ENCODE results near the gene TRIM43. TPM values are rescaled to one million over a fixed set of nuclear protein-coding genes. Genes with fewer than 3 reads are reported as not detected.
"Not testable (repeated sequence)": the region's sequence is repeated elsewhere in the genome, so short reads cannot be mapped to it uniquely, and the experiment has no call there.

TRIM43 gene
- total and polyA plus RNA-seq, 7 donors: not detected

DNA sequence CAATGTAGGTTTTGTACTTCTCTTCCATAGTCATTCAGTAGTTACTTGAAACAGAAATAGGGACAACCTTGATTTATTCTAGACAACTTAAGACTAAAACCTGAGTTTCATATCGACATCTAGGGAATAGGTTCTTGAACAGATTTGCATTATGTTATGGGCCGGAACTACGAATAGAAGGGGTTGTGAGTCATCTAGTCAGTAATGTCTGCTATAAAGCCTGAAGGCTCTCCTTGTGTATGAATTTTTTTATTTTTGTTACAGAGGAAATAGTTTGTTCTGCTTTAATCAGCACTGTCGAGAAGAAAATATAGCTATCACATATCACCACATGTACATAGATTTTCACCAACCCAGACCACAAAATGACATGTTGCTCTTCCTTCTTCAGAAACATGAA, 17.3 kb upstream of the TRIM43 start:
- 79 to 87% methylated on average over 4 of the region's 4 CpGs for WGBS, 2 donors
- no peaks in the 10 kb centered on the region for H3K9me3 ChIP-seq
- no peaks in the 10 kb centered on the region for H3K27me3 ChIP-seq
- intact Hi-C loops (cut with DNase I): no loop called here
- no peaks in the 10 kb centered on the region for H3K36me3 ChIP-seq
- no peak for DNase-seq
- no peak overlapping the region for H3K27ac ChIP-seq
- TF ChIP-seq POLR2A (IDR thresholded peaks at IDR 0.05) (no peak), POLR2AphosphoS5 (IDR thresholded peaks at IDR 0.05) (no peak), EP300 (IDR thresholded peaks at IDR 0.05) (no peak)
- TF ChIP-seq, protein P1, sequence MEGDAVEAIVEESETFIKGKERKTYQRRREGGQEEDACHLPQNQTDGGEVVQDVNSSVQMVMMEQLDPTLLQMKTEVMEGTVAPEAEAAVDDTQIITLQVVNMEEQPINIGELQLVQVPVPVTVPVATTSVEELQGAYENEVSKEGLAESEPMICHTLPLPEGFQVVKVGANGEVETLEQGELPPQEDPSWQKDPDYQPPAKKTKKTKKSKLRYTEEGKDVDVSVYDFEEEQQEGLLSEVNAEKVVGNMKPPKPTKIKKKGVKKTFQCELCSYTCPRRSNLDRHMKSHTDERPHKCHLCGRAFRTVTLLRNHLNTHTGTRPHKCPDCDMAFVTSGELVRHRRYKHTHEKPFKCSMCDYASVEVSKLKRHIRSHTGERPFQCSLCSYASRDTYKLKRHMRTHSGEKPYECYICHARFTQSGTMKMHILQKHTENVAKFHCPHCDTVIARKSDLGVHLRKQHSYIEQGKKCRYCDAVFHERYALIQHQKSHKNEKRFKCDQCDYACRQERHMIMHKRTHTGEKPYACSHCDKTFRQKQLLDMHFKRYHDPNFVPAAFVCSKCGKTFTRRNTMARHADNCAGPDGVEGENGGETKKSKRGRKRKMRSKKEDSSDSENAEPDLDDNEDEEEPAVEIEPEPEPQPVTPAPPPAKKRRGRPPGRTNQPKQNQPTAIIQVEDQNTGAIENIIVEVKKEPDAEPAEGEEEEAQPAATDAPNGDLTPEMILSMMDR (IDR thresholded peaks at IDR 0.05): no peak
- H3K4me3 ChIP-seq: no peak overlapping the region
- H3K4me1 ChIP-seq: no peaks in the 10 kb centered on the region

DNA sequence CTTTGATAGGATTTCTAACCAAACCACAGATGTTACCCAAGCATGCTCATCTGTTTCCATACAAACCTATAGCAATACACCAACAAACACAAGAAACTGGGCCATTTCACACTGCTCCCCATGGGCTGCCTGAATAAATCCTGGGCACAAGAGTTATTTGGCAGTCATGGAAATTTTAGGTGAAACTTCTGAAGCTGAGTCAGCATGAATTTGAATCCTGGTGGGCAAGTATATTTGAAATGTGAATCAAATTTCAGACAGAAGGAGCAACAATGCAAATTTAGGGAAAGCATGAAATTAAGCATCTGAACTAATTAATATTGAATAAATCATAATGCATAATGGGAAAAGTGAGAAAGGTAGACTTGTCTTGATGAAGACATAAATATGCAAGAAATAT, 15.9 kb upstream of the TRIM43 start:
- H3K4me3 ChIP-seq: no peak overlapping the region
- H3K9me3 ChIP-seq: no peaks in the 10 kb centered on the region
- intact Hi-C loops (cut with DNase I): no loop called here
- DNase-seq: no peak
- no peaks in the 10 kb centered on the region for H3K36me3 ChIP-seq
- H3K27me3 ChIP-seq: no peaks in the 10 kb centered on the region
- no peak for TF ChIP-seq POLR2A (IDR thresholded peaks at IDR 0.05)
- no peak for TF ChIP-seq POLR2AphosphoS5 (IDR thresholded peaks at IDR 0.05)
- no peak for TF ChIP-seq EP300 (IDR thresholded peaks at IDR 0.05)
- TF ChIP-seq, protein P1 (IDR thresholded peaks at IDR 0.05): no peak
- no peaks in the 10 kb centered on the region for H3K4me1 ChIP-seq
- H3K27ac ChIP-seq: no peak overlapping the region

DNA sequence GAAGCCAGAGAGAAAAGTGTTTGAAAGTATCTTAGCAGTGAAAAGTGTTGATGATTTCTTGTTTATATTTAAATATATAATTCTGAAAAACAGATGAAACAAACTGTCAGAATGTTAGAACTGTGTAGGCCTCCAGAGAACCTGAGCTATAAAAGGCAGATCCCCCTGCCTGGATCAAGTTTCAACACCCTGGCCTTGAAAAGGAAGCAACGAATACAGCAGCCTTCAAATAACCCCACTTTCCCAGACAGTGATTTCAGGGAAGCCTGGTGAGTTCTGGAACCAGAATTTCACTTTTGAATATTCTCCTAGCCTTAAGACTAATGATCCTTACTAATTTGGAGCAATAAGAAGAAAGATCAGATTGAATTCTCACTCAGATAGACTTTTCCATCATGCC, 13.3 kb upstream of the TRIM43 start:
- Histone ChIP-seq H3K4me3 (no peak overlapping the region), H3K9me3 (no peaks in the 10 kb centered on the region), H3K4me1 (no peaks in the 10 kb centered on the region), H3K27me3 (no peaks in the 10 kb centered on the region), H3K27ac (no peak overlapping the region), H3K36me3 (no peaks in the 10 kb centered on the region)
- WGBS, 2 donors: 62 to 68% methylated on average over 1 of the region's 1 CpG
- no peak for DNase-seq
- intact Hi-C loops (cut with DNase I): no loop called here
- TF ChIP-seq EP300 (IDR thresholded peaks at IDR 0.05) (no peak), POLR2A (IDR thresholded peaks at IDR 0.05) (no peak), POLR2AphosphoS5 (IDR thresholded peaks at IDR 0.05) (no peak)
- TF ChIP-seq, protein P1 (IDR thresholded peaks at IDR 0.05): no peak

DNA sequence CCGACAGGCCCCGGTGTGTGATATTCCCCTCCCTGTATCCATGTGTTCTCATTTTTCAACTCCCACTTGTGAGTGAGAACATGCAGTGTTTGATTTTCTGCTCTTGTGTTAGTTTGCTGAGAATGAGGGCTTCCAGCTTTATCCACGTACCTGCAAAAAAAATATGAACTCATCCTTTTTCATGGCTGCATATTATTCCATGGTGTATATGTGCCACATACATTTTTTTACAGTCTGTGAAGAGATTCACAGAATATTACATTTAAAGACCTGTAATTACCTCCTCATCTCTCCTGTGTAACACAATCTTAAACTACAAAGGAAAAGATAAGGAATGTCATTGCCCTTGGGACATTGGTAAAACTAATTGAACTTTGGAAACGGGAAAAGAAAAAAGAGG, 8.3 kb upstream of the TRIM43 start:
- intact Hi-C loops (cut with DNase I); H3K4me1 ChIP-seq; H3K9me3 ChIP-seq; H3K27ac ChIP-seq; DNase-seq; H3K4me3 ChIP-seq; H3K27me3 ChIP-seq; H3K36me3 ChIP-seq: not testable (repeated sequence)
- WGBS, 2 donors: 94 to 97% methylated on average over 4 of the region's 4 CpGs

DNA sequence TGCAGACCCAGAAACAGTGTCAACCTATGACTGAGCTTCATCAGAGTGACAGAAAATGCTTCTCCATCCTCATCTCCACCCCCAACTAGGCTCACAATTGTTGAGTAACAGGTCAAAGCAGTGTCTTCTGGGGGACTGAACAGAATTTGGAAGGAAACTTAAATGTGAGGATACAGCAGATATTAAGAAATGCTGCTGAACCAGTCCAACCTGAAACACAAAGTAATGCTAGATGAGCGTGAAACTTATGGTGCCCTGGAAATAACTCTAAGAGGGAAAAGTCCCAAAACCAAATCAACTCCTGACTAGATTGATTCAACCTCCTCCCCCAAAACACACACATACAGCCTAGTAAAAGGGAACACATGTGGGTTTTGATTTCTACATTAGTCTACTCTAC, 7.5 kb upstream of the TRIM43 start:
- H3K4me3 ChIP-seq; H3K27ac ChIP-seq; H3K27me3 ChIP-seq; H3K4me1 ChIP-seq; H3K36me3 ChIP-seq; H3K9me3 ChIP-seq; DNase-seq; intact Hi-C loops (cut with DNase I): not testable (repeated sequence)
- 43 to 79% methylated on average over 1 of the region's 1 CpG for WGBS, 2 donors

DNA sequence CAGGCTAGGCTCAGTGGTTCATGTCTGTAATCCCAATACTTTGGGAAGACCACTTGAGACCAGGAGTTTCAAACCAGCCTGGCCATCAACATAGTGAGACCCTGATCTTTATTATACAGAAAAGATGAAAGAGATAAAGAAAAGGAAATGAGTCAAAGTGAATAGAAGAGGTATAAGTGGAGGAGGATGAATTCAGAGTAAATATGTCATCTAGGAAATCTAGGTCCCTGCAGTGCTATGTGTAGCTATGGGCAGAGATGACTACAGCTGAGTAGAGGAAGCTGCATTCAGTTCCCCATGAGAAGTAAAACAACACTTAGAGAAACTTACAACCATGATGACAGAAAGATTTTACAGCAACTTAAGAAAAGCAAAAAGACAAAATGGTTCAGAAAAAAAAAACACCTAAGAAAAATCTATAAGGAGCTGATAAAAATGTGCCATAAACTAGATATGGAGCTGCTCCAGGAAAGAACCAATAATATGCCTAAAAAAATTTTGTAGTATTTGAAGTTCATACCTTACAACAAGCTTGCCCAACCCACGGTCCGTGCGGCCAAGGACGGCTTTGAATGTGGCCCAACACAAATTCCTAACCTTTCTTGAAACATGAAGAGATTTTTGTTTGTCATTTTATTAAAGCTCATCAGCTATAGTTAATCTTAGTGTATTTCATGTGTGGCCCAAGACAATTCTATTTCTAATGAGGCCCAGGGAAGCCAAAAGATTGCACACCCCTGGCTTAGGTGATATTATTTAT, 1.8 kb upstream of the TRIM43 start:
- DNase-seq; intact Hi-C loops (cut with DNase I); H3K27ac ChIP-seq; H3K9me3 ChIP-seq; H3K27me3 ChIP-seq; H3K4me3 ChIP-seq; H3K4me1 ChIP-seq; H3K36me3 ChIP-seq: not testable (repeated sequence)
- 84 to 93% methylated on average over 4 of the region's 4 CpGs for WGBS, 2 donors

DNA sequence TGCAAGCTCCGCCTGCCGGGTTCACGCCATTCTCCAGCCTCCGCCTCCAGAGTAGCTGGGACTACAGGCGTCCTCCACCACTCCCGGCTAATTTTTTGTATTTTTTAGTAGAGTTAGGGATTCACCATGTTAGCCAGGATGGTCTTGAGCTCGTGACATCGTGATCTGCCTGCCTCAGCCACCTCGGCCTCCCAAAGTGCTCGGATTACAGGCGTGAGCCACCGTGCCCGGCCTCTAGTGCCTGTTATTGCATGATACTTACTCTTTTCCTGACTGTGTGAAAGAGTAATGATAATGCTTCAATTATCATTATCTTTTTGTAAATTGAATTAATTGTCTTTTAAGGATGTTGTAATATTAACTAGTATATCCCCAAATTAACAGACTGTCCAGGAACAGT, 1.2 kb downstream of the TRIM43 start:
- H3K27me3 ChIP-seq; H3K4me1 ChIP-seq; intact Hi-C loops (cut with DNase I); H3K36me3 ChIP-seq; H3K4me3 ChIP-seq; H3K9me3 ChIP-seq; H3K27ac ChIP-seq; DNase-seq: not testable (repeated sequence)
- WGBS, 2 donors: 93 to 94% methylated on average over 13 of the region's 13 CpGs

DNA sequence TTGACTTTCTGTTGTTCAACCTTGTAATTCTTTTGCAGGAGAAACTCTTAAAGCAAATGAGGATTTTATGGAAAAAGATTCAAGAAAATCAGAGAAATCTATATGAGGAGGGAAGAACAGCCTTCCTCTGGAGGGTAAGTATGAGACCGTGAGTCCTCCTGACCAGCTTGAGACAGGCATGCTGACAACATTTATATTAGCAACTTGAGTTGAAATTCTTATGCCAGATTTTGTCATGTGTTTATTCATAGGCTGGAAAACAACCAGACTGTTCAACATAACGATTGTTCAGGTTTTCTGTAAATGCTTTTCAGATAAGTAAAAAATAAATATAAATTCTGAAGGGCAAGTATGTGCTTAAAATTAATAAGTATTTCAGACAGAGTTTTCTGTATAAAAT, 3.2 kb downstream of the TRIM43 start:
- H3K27me3 ChIP-seq; intact Hi-C loops (cut with DNase I); H3K4me1 ChIP-seq; H3K9me3 ChIP-seq; H3K4me3 ChIP-seq; H3K36me3 ChIP-seq; DNase-seq; H3K27ac ChIP-seq: not testable (repeated sequence)
- WGBS, 2 donors: 59 to 70% methylated on average over 2 of the region's 2 CpGs

DNA sequence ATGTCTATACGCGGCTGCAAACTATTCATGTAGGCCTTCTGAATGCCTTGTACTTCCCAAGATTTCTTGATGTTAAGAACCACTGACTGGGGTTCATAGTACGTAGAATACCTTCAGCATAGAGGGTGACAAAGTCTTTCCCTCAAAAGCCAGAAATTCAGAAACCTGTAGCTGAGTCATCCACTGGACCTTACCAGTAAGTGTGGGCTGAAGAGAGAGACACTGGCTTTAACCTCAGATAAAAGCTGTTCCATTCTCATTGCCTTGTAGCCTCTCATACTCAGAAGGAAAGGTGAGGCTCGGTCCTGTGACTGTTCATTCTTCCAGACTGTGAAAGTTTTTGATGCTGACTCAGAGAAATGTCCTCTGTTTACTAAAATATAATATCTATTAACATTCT, 9.5 kb downstream of the TRIM43 start:
- no CpG with 5 or more reads among the region's 4 CpGs for WGBS, 2 donors
- H3K9me3 ChIP-seq; intact Hi-C loops (cut with DNase I); DNase-seq; H3K27ac ChIP-seq; H3K4me3 ChIP-seq; H3K27me3 ChIP-seq; H3K36me3 ChIP-seq; H3K4me1 ChIP-seq: not testable (repeated sequence)

DNA sequence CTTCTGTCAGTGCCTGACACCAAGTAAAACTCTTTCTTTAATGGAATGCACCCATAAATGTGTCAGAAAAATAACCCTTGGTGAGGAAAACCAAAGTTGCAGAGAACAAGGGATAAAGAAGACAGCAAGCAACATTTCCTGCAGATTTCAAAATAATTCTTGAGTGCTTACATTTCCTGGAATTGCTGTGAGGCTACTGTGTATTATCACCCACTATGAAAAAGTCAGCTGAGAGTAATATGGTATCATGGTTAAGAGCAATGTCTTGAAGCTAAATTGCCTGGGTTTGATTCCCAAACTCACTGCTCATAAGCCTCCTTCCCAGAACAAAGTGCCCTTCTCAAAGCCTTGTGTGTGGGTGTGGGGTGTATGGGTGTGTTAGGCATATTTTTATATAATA, 10.3 kb downstream of the TRIM43 start:
- H3K4me1 ChIP-seq; H3K36me3 ChIP-seq; H3K9me3 ChIP-seq; H3K27me3 ChIP-seq; intact Hi-C loops (cut with DNase I); H3K27ac ChIP-seq; H3K4me3 ChIP-seq; DNase-seq: not testable (repeated sequence)

Measured in sigmoid colon (tissue), 7 donors.